Sigmoid colon (tissue), 7 donors: ENCODE measurements around the gene NRXN3. TPM values are rescaled to one million over a fixed set of nuclear protein-coding genes. Genes with fewer than 3 reads are reported as not detected.

Experiments used
- DNase-seq: peaks from one replicate; pipeline ENCODE4 v3.0.0-alpha.2; 2019
- H3K27ac ChIP-seq, 4 donors: fragments of 200-600 bp; sonication (generic); one replicate each; pipeline ENCODE4 v1.5.1; 2016 to 2019; ENCODE audit warnings: mild to moderate bottlenecking in 1 of 4
- H3K27me3 ChIP-seq, 3 donors: fragments of 200-600 bp; sonication (generic); one replicate each; pipeline ENCODE4 v1.5.1; 2019; ENCODE audit warnings: mild to moderate bottlenecking in 1 of 3
- H3K36me3 ChIP-seq, 4 donors: fragments of 200-600 bp; sonication (generic); one replicate each; pipeline ENCODE4 v1.5.1; 2016 to 2019
- H3K4me1 ChIP-seq, 4 donors: fragments of 200-600 bp; sonication (generic); one replicate each; pipeline ENCODE4 v1.5.1; 2017 to 2019
- H3K4me3 ChIP-seq, 4 donors: fragments of 200-600 bp; sonication (generic); one replicate each; pipeline ENCODE4 v1.5.1; 2017 to 2019; ENCODE audit warnings: mild to moderate bottlenecking in 2 of 4, moderate library complexity in 1 of 4
- H3K9me3 ChIP-seq, 4 donors: fragments of 200-600 bp in 3 of 4; sonication (generic) in 3 of 4; one replicate each; pipeline versions ENCODE4 v1.5.1 to v1.6.1; 2013 to 2019
- CTCF ChIP-seq, 4 experiments: fragments of 450-650 bp in 3 of 4; fragments of 200-600 bp in 1 of 4; IDR thresholded peaks; one replicate each; pipeline ENCODE4 v1.5.1; 2016 to 2019; ENCODE audit warnings: antibody characterized with exemption in 4 of 4, mild to moderate bottlenecking in 3 of 4, moderate library complexity in 2 of 4
- EP300 ChIP-seq, 4 donors: sonication (generic); formaldehyde crosslinking; IDR thresholded peaks; one replicate each; pipeline ENCODE4 v1.6.1; 2017; ENCODE audit warnings: antibody characterized with exemption in 4 of 4
- POLR2A ChIP-seq, 2 donors: fragments of 450-650 bp; IDR thresholded peaks; one replicate each; pipeline ENCODE4 v1.6.1; 2016; ENCODE audit warnings: antibody characterized with exemption in 2 of 2, mild to moderate bottlenecking in 2 of 2, moderate library complexity in 2 of 2
- POLR2AphosphoS5 ChIP-seq, 4 donors: sonication (generic); formaldehyde crosslinking; IDR thresholded peaks; one replicate each; pipeline ENCODE4 v1.6.1; 2017; ENCODE audit warnings: antibody characterized with exemption in 4 of 4
- WGBS, 2 donors: extraction: QIAGEN DNeasy Blood & Tissue Kit; methylation state at CpG; one replicate each; pipeline ENCODE4 v1.1.7; 2013; 5-methylcytosine and 5-hydroxymethylcytosine counted together
- intact Hi-C: fragments of 100-400 bp; cut with DNase I; formaldehyde crosslinking; loops from one replicate; pipeline ENCODE4 v1.15.1; 2023
- polyA plus RNA-seq, 3 donors: library from polyadenylated mRNA; stranded (reverse); fragments of 200-250 nt; gene quantifications; one replicate each; pipeline ENCODE4 v1.2.3, GENCODE V29; 2013
- total RNA-seq, 4 donors: library from RNA; depleted of rRNA; stranded (reverse); fragments of >200 nt; gene quantifications; one replicate each; pipeline ENCODE4 v1.1.0, GENCODE V29; 2016
- donor health status: healthy with polysubstance abuse.
- donor health status: Bipolar disorder and iron deficiency.
- donor health status: healthy.

NRXN3 gene
- total and polyA plus RNA-seq, 7 donors, result 0.23 to 46.3 (median 23.2) TPM

- no peaks in the 10 kb centered on the region for H3K36me3 ChIP-seq
- DNase-seq, result no peak
- H3K27ac ChIP-seq, result no peak overlapping the region
- H3K27me3 ChIP-seq, result no peaks in the 10 kb centered on the region
- no peaks in the 10 kb centered on the region for H3K4me1 ChIP-seq
- intact Hi-C loops, result no loop called here
- WGBS, 2 donors, result 92 to 93% methylated on average over 3 of the region's 3 CpGs
- H3K4me3 ChIP-seq, result no peak overlapping the region
- no peaks in the 10 kb centered on the region for H3K9me3 ChIP-seq
- TF ChIP-seq EP300 (IDR thresholded peaks at IDR 0.05), result no peak
- TF ChIP-seq POLR2A (IDR thresholded peaks at IDR 0.05), result no peak
- TF ChIP-seq CTCF (IDR thresholded peaks at IDR 0.05), result no peak
- no peak for TF ChIP-seq POLR2AphosphoS5 (IDR thresholded peaks at IDR 0.05)
Measured at GRCh38 chr14:78178071-78178470, 7.9 kb downstream of the NRXN3 start.

- Histone ChIP-seq H3K27me3 (no peaks in the 10 kb centered on the region), H3K4me3 (no peak overlapping the region), H3K9me3 (no peaks in the 10 kb centered on the region), H3K36me3 (no peaks in the 10 kb centered on the region), H3K27ac (no peak overlapping the region), H3K4me1 (no peaks in the 10 kb centered on the region)
- TF ChIP-seq POLR2AphosphoS5 (IDR thresholded peaks at IDR 0.05) (no peak), CTCF (IDR thresholded peaks at IDR 0.05) (no peak), POLR2A (IDR thresholded peaks at IDR 0.05) (no peak), EP300 (IDR thresholded peaks at IDR 0.05) (no peak)
- intact Hi-C loops, result no loop called here
- WGBS, 2 donors, result 84 to 86% methylated on average over 3 of the region's 3 CpGs
- no peak for DNase-seq
Measured at GRCh38 chr14:78178971-78179370, 8.8 kb downstream of the NRXN3 start.

GRCh38 chr14:78181270-78181669 is 11.1 kb downstream of the NRXN3 start:
- Histone ChIP-seq H3K9me3 (no peaks in the 10 kb centered on the region), H3K4me3 (no peak overlapping the region), H3K36me3 (no peaks in the 10 kb centered on the region), H3K27ac (no peak overlapping the region), H3K27me3 (no peaks in the 10 kb centered on the region), H3K4me1 (no peaks in the 10 kb centered on the region)
- DNase-seq, result no peak
- intact Hi-C loops, result no loop called here
- 72 to 73% methylated on average over 3 of the region's 3 CpGs for WGBS, 2 donors
- no peak for TF ChIP-seq POLR2A (IDR thresholded peaks at IDR 0.05)
- TF ChIP-seq CTCF (IDR thresholded peaks at IDR 0.05), result no peak
- TF ChIP-seq POLR2AphosphoS5 (IDR thresholded peaks at IDR 0.05), result no peak
- no peak for TF ChIP-seq EP300 (IDR thresholded peaks at IDR 0.05)

- no peak for DNase-seq
- TF ChIP-seq POLR2A (IDR thresholded peaks at IDR 0.05), result no peak
- intact Hi-C loops, result no loop called here
Measured at GRCh38 chr14:78182722-78183121, 12.5 kb downstream of the NRXN3 start.

GRCh38 chr14:78184157-78184556 is 14.0 kb downstream of the NRXN3 start:
- intact Hi-C loops, result no loop called here

More at GRCh38 chr14:78182722-78183121, 12.5 kb downstream of the NRXN3 start:
- Histone ChIP-seq H3K4me3 (no peak overlapping the region), H3K27me3 (no peaks in the 10 kb centered on the region), H3K27ac (no peak overlapping the region), H3K9me3 (no peaks in the 10 kb centered on the region), H3K4me1 (no peaks in the 10 kb centered on the region), H3K36me3 (no peaks in the 10 kb centered on the region)
- WGBS, 2 donors, result 83 to 84% methylated on average over 7 of the region's 7 CpGs

More at GRCh38 chr14:78184157-78184556, 14.0 kb downstream of the NRXN3 start:
- no peak for DNase-seq
- H3K36me3 ChIP-seq, result no peaks in the 10 kb centered on the region
- no peak overlapping the region for H3K4me3 ChIP-seq
- 95% methylated on average over 5 of the region's 5 CpGs for WGBS, 2 donors
- H3K27me3 ChIP-seq, result no peaks in the 10 kb centered on the region
- H3K27ac ChIP-seq, result no peak overlapping the region
- no peaks in the 10 kb centered on the region for H3K9me3 ChIP-seq
- H3K4me1 ChIP-seq, result no peaks in the 10 kb centered on the region
- no peak for TF ChIP-seq EP300 (IDR thresholded peaks at IDR 0.05)
- no peak for TF ChIP-seq CTCF (IDR thresholded peaks at IDR 0.05)
- no peak for TF ChIP-seq POLR2AphosphoS5 (IDR thresholded peaks at IDR 0.05)
- no peak for TF ChIP-seq POLR2A (IDR thresholded peaks at IDR 0.05)
